Measurements from ENCODE around the gene DCXR.

The DCXR gene

DNA sequence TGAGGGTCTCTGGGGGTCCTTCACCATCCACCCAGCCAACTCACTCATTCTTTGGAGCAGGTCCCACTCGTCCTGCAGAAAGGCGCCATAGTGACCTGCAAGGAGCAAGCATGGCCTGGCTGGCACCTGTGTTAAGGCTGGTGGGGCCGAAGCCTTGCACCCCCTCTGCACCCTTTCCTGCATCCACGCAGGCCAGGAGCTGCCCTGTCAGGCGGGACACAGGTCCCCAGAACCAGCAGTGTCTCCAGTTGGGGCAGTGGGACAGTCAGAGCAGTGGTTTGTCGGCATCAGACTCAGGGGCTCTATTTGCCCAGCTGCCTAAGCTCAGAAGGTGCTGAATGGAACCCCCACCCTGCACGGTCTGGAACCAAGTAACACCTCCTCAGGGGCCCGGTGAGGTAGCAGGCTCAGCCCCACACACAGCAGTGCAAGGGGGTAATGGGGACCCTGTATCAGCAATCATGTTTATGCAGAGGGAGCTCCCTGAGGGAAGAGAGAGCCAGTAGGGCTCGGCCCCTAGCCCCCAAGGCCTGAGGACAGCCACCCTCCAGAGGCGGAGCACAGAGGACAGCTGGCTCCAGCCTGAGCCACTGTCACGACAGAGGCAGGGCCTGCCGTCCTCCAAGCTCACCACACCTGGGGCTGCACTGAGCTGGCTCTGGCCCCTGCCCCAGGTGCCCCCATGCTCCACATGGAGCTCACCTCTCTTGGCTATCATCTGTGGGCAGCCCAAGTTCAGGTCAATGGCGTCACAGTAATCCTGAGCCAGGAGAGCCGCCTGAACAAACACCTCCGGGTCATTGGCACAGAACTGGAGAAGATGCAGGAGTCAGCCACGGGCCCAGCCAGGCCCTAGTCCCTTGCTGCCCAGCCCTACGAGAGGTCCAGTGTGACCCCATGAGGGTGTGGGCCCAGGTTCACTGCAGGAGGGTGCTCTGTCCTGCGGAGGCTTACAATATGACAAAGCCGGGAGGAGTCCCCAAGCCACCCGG, 26.2 kb upstream of the DCXR start:
- Histone ChIP-seq H3K4me1 (ENCODE audit: insufficient read depth, low read length) (peaks cover 43% of the 10 kb centered on the region), H3K9me3 (ENCODE audit: insufficient read depth, low read length, severe bottlenecking) (no peaks in the 10 kb centered on the region), H2AFZ (ENCODE audit: low read depth, low read length) (no peak overlapping the region), H3K27ac (ENCODE audit: low read length) (no peak overlapping the region; the same call in 1 of the 2 replicates), H3K36me3 (ENCODE audit: insufficient read depth, low read length) (peaks cover 61% of the 10 kb centered on the region), H3K4me3 (ENCODE audit: low read depth in 1 of 2, low read length in 2 of 2) (peak overlapping the region in 1 of 2 experiments; percentile 75; a peak in 3 of 4 replicates), H3K9ac (ENCODE audit: low read depth, low read length) (peak overlapping the region; percentile 87), H3K27me3 (ENCODE audit: insufficient read depth, low read length, poor library complexity) (no peaks in the 10 kb centered on the region), H4K20me1 (ENCODE audit: insufficient read depth, low read length) (peaks cover 47% of the 10 kb centered on the region), H3K79me2 (ENCODE audit: insufficient read depth, low read length) (peaks cover 33% of the 10 kb centered on the region), H3K4me2 (ENCODE audit: insufficient read depth, low read length) (peak overlapping the region; percentile 100)
- ATAC-seq (ENCODE audit: insufficient read depth, low read depth): no peak
- no peak for DNase-seq
- TF ChIP-seq, protein P1, sequence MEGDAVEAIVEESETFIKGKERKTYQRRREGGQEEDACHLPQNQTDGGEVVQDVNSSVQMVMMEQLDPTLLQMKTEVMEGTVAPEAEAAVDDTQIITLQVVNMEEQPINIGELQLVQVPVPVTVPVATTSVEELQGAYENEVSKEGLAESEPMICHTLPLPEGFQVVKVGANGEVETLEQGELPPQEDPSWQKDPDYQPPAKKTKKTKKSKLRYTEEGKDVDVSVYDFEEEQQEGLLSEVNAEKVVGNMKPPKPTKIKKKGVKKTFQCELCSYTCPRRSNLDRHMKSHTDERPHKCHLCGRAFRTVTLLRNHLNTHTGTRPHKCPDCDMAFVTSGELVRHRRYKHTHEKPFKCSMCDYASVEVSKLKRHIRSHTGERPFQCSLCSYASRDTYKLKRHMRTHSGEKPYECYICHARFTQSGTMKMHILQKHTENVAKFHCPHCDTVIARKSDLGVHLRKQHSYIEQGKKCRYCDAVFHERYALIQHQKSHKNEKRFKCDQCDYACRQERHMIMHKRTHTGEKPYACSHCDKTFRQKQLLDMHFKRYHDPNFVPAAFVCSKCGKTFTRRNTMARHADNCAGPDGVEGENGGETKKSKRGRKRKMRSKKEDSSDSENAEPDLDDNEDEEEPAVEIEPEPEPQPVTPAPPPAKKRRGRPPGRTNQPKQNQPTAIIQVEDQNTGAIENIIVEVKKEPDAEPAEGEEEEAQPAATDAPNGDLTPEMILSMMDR (IDR thresholded peaks at IDR 0.05; ENCODE audit: borderline replicate concordance, extremely low read depth, low read length, poor library complexity, severe bottlenecking): no peak
- no peak for TF ChIP-seq EZH2 (IDR thresholded peaks at IDR 0.05; ENCODE audit: borderline replicate concordance, low read depth, low read length, severe bottlenecking)

DNA sequence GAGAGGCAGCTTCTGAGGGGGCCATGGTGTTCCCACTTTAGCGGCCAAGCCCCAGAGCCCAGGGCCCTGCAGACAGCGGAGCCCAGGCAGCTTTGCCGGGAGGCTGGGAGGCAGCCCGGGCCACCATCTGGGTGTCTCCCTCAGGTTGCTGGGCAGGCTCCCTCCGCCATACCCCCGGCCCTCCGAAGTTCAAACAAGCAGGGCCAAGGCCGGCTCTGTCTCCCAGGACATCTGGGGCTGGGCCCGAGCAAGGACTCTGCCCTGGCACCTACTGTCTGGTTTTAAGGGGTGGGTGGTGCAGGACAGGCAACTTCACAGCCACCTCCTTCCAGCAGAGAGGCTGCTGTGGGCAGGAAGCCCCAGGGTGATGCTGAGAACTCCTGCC, 25.5 kb upstream of the DCXR start:
- DNase-seq: no peak
- H3K4me2 ChIP-seq (ENCODE audit: insufficient read depth, low read length): peak overlapping the region; percentile 100; the same call in 1 of the 2 replicates
- no peak for ATAC-seq (ENCODE audit: insufficient read depth, low read depth)
- peaks cover 43% of the 10 kb centered on the region for H3K4me1 ChIP-seq (ENCODE audit: insufficient read depth, low read length)
- H3K36me3 ChIP-seq (ENCODE audit: insufficient read depth, low read length): peaks cover 68% of the 10 kb centered on the region
- H3K9ac ChIP-seq (ENCODE audit: low read depth, low read length): no peak overlapping the region
- H3K4me3 ChIP-seq (ENCODE audit: low read depth in 1 of 2, low read length in 2 of 2): no peak overlapping the region
- peaks cover 50% of the 10 kb centered on the region for H4K20me1 ChIP-seq (ENCODE audit: insufficient read depth, low read length)
- H3K27ac ChIP-seq (ENCODE audit: low read length): no peak overlapping the region; the same call in 1 of the 2 replicates
- no peaks in the 10 kb centered on the region for H3K27me3 ChIP-seq (ENCODE audit: insufficient read depth, low read length, poor library complexity)
- no peak overlapping the region for H2AFZ ChIP-seq (ENCODE audit: low read depth, low read length)
- TF ChIP-seq, protein P1 (IDR thresholded peaks at IDR 0.05; ENCODE audit: borderline replicate concordance, extremely low read depth, low read length, poor library complexity, severe bottlenecking): no peak
- no peak for TF ChIP-seq EZH2 (IDR thresholded peaks at IDR 0.05; ENCODE audit: borderline replicate concordance, low read depth, low read length, severe bottlenecking)
- H3K9me3 ChIP-seq (ENCODE audit: insufficient read depth, low read length, severe bottlenecking): no peaks in the 10 kb centered on the region
- peaks cover 33% of the 10 kb centered on the region for H3K79me2 ChIP-seq (ENCODE audit: insufficient read depth, low read length)

DNA sequence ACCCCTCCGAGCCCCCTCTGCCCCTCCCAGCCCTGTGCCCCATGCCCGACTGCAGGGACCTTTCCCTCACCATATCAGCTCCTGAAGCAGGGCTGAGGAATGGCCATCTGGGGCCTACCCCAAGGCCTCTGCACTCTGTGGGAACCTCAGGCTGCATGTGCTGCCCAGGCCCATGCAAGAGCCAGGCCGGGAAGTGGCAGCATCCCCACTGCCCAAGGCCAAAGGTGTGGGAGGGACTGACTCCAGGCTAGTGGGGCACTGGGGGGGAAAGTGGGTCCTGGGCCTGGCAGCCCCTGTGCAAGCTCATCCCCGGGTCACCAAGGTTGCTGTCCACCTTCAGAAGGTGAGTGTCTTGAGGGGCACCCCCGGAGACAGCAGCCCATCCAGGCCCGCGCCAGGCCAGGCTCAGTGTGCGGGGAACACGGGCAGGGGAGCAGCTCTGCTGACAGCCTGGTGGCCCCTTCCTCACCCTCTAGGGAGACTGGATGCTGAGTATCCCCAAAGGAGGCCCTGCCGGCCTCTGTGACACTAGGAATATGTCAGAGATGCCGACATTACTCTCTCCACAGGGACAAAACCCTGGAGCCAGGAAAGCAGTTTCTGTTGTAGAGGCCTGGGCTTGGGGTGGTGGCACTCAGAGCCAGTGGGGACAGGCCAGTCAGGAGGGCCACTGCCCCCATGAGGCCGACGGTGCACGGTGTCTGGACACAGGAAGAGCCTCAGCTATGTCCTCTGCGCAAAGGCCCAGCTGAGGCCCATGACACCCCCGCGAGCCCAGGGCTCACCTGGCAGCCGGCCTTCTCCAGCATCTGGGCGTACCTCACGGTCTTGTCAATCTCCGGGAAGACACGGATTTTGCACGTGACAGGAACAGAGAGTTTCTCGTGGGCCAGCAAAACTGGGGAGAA, 24.8 kb upstream of the DCXR start:
- TF ChIP-seq, protein P1 (IDR thresholded peaks at IDR 0.05; ENCODE audit: borderline replicate concordance, extremely low read depth, low read length, poor library complexity, severe bottlenecking): no peak
- TF ChIP-seq EZH2 (IDR thresholded peaks at IDR 0.05; ENCODE audit: borderline replicate concordance, low read depth, low read length, severe bottlenecking): no peak
- no peak overlapping the region for H3K4me3 ChIP-seq (ENCODE audit: low read depth in 1 of 2, low read length in 2 of 2)
- H4K20me1 ChIP-seq (ENCODE audit: insufficient read depth, low read length): peaks cover 56% of the 10 kb centered on the region
- no peak overlapping the region for H2AFZ ChIP-seq (ENCODE audit: low read depth, low read length)
- no peak overlapping the region for H3K27ac ChIP-seq (ENCODE audit: low read length)
- DNase-seq (no peak), ATAC-seq (ENCODE audit: insufficient read depth, low read depth) (no peak)
- H3K9ac ChIP-seq (ENCODE audit: low read depth, low read length): no peak overlapping the region
- no peaks in the 10 kb centered on the region for H3K9me3 ChIP-seq (ENCODE audit: insufficient read depth, low read length, severe bottlenecking)
- peaks cover 75% of the 10 kb centered on the region for H3K36me3 ChIP-seq (ENCODE audit: insufficient read depth, low read length)
- peaks cover 43% of the 10 kb centered on the region for H3K4me1 ChIP-seq (ENCODE audit: insufficient read depth, low read length)
- no peaks in the 10 kb centered on the region for H3K27me3 ChIP-seq (ENCODE audit: insufficient read depth, low read length, poor library complexity)
- H3K79me2 ChIP-seq (ENCODE audit: insufficient read depth, low read length): peaks cover 33% of the 10 kb centered on the region
- H3K4me2 ChIP-seq (ENCODE audit: insufficient read depth, low read length): peak overlapping the region; percentile 100; the same call in 1 of the 2 replicates
